ENCODE results near the gene BOD1. TPM values are rescaled to one million over a fixed set of nuclear protein-coding genes. Genes with fewer than 3 reads are reported as not detected.

The BOD1 gene
- total and polyA plus RNA-seq, 2 of the 8 experiments (the other 6 are each of a cell fraction or from before 2014, with no cell fraction given), result 107 to 149 TPM

- TF ChIP-seq CTCF (IDR thresholded peaks at IDR 0.05; ENCODE audit: control extremely low read depth in 1 of 3, insufficient read depth in 1 of 3, low read depth in 1 of 3, low read length in 3 of 3), result no peak
- TF ChIP-seq BRCA1 (IDR thresholded peaks at IDR 0.05; ENCODE audit: low read depth, low read length), result no peak
- no peak for TF ChIP-seq JUND (IDR thresholded peaks at IDR 0.05; ENCODE audit: low read length)
- TF ChIP-seq BCL11A (IDR thresholded peaks at IDR 0.05; ENCODE audit: low read depth in 2 of 2, low read length in 2 of 2), result no peak
- no peak for TF ChIP-seq SP4 (IDR thresholded peaks at IDR 0.05; ENCODE audit: low read length)
- no peak for TF ChIP-seq CTBP2 (IDR thresholded peaks at IDR 0.05; ENCODE audit: borderline replicate concordance, insufficient read depth, insufficient read length, low read length)
- no peak for TF ChIP-seq JUN (IDR thresholded peaks at IDR 0.05; ENCODE audit: low read depth, low read length)
- no peak for TF ChIP-seq CHD2 (IDR thresholded peaks at IDR 0.05; ENCODE audit: low read length)
Measured at GRCh38 chr5:173583346-173583745, 33.1 kb downstream of the BOD1 start (continued).

All from H1 (cell line).